ENCODE results near the gene ABLIM2.

ABLIM2 gene

GRCh38 chr4:8173492-8174242 lies 15.1 kb upstream of the ABLIM2 start:
- DNase-seq: no peak

- no peak for DNase-seq
Measured at GRCh38 chr4:8171984-8172924, 13.6 kb upstream of the ABLIM2 start.

- no peak for DNase-seq
Measured at GRCh38 chr4:8171266-8171665, 12.7 kb upstream of the ABLIM2 start.

GRCh38 chr4:8170341-8170740 lies 11.7 kb upstream of the ABLIM2 start:
- no peak for DNase-seq

GRCh38 chr4:8169763-8170162 lies 11.2 kb upstream of the ABLIM2 start:
- no peak for DNase-seq

- no peak for DNase-seq
Measured at GRCh38 chr4:8168832-8169598, 10.4 kb upstream of the ABLIM2 start.

- no peak for DNase-seq
Measured at GRCh38 chr4:8168232-8168631, 9.6 kb upstream of the ABLIM2 start.

- DNase-seq: no peak
Measured at GRCh38 chr4:8167815-8168214, 9.2 kb upstream of the ABLIM2 start.

GRCh38 chr4:8167291-8167690 lies 8.7 kb upstream of the ABLIM2 start:
- DNase-seq: no peak

- DNase-seq: no peak
Measured at GRCh38 chr4:8165374-8165896, 6.8 kb upstream of the ABLIM2 start.

- no peak for DNase-seq
Measured at GRCh38 chr4:8164687-8165086, 6.1 kb upstream of the ABLIM2 start.

GRCh38 chr4:8164194-8164565 lies 5.6 kb upstream of the ABLIM2 start:
- DNase-seq: no peak

GRCh38 chr4:8163436-8164193 lies 5.0 kb upstream of the ABLIM2 start:
- no peak for DNase-seq

- no peak for DNase-seq
Measured at GRCh38 chr4:8163026-8163425, 4.4 kb upstream of the ABLIM2 start.

GRCh38 chr4:8162625-8163024 lies 4.0 kb upstream of the ABLIM2 start:
- no peak for DNase-seq

GRCh38 chr4:8160572-8160971 lies 2.0 kb upstream of the ABLIM2 start:
- no peak for DNase-seq

GRCh38 chr4:8160233-8160560 lies 1.6 kb upstream of the ABLIM2 start:
- DNase-seq: no peak

GRCh38 chr4:8159537-8160232 lies 1.1 kb upstream of the ABLIM2 start:
- no peak for DNase-seq

- DNase-seq: no peak
Measured at GRCh38 chr4:8157944-8158709, 486 bp downstream of the ABLIM2 start.

GRCh38 chr4:8157496-8157895 lies 1.1 kb downstream of the ABLIM2 start:
- no peak for DNase-seq

- no peak for DNase-seq
Measured at GRCh38 chr4:8156617-8157016, 2.0 kb downstream of the ABLIM2 start.

Data from activated gamma-delta T cell (primary cell).